Neural crest cell (in vitro differentiated cells): Measurements from ENCODE around the gene DGKZ. TPM values are rescaled to one million over a fixed set of nuclear protein-coding genes. Genes with fewer than 3 reads are reported as not detected.

Experiments
- DNase-seq: peaks from one replicate; pipeline ENCODE4 v3.0.0; 2021; ENCODE audit warnings: low read depth, mixed read lengths, low spot score
- H3K27ac Mint-ChIP-seq: one replicate; pipeline ENCODE4 v1.8.0; 2021; ENCODE audit warnings: mild to moderate bottlenecking, mixed read lengths; ENCODE audit not compliant: unreplicated experiment
- H3K27me3 Mint-ChIP-seq: 2 replicates; pipeline ENCODE4 v1.8.0; 2021; ENCODE audit warnings: low read depth, mild to moderate bottlenecking, mixed read lengths
- H3K36me3 Mint-ChIP-seq: 2 replicates; pipeline ENCODE4 v1.8.0; 2021; ENCODE audit warnings: low read depth, mild to moderate bottlenecking, mixed read lengths
- H3K4me1 Mint-ChIP-seq: 2 replicates; pipeline ENCODE4 v1.8.0; 2021; ENCODE audit warnings: mixed read lengths
- H3K4me3 Mint-ChIP-seq: one replicate; pipeline ENCODE4 v1.8.0; 2021; ENCODE audit warnings: mild to moderate bottlenecking, mixed read lengths
- H3K9me3 Mint-ChIP-seq: 2 replicates; pipeline ENCODE4 v1.8.0; 2021; ENCODE audit warnings: mixed read lengths
- total RNA-seq: library from RNA; stranded (reverse); gene quantifications from 2 replicates; pipeline ENCODE4 v1.2.1, GENCODE V29; 2021
- TF ChIP-seq, protein P1 (sequence below): fragments of 200-600 bp; sonication (generic); conservative IDR thresholded peaks from 2 replicates; pipeline ENCODE4 v1.5.0; 2021; ENCODE audit warnings: antibody characterized with exemption, mild to moderate bottlenecking

The DGKZ gene
- total RNA-seq, 1 donor from 2014 or later, result 60.1 TPM

DNA sequence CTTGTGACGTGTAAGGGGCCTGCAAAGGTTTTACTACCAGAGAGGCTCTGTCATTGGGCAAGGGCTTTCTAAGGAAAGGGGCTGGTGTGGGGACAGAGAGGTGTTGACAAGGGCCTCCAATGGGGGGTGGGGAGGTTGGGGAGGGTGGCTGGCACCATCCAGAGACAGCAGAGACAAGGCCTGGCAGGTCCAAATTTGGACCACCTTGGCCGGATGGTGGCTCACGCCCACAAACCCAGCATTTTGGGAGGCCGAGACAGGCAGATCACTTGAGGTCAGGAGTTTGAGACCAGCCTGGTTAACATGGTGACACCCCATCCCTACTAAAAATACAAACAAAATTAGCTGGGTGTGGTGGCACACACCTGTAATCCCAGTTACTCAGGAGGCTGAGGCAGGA is 46.5 kb downstream of the DGKZ start:
- no peak overlapping the region for H3K4me3 Mint-ChIP-seq
- DNase-seq, result no peak
- H3K27ac Mint-ChIP-seq, result no peak overlapping the region
- H3K36me3 Mint-ChIP-seq, result no peaks in the 10 kb centered on the region
- H3K27me3 Mint-ChIP-seq, result peaks cover 44% of the 10 kb centered on the region
- peaks cover 9% of the 10 kb centered on the region for H3K4me1 Mint-ChIP-seq
- TF ChIP-seq, protein P1, sequence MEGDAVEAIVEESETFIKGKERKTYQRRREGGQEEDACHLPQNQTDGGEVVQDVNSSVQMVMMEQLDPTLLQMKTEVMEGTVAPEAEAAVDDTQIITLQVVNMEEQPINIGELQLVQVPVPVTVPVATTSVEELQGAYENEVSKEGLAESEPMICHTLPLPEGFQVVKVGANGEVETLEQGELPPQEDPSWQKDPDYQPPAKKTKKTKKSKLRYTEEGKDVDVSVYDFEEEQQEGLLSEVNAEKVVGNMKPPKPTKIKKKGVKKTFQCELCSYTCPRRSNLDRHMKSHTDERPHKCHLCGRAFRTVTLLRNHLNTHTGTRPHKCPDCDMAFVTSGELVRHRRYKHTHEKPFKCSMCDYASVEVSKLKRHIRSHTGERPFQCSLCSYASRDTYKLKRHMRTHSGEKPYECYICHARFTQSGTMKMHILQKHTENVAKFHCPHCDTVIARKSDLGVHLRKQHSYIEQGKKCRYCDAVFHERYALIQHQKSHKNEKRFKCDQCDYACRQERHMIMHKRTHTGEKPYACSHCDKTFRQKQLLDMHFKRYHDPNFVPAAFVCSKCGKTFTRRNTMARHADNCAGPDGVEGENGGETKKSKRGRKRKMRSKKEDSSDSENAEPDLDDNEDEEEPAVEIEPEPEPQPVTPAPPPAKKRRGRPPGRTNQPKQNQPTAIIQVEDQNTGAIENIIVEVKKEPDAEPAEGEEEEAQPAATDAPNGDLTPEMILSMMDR, result no peak
- no peaks in the 10 kb centered on the region for H3K9me3 Mint-ChIP-seq

DNA sequence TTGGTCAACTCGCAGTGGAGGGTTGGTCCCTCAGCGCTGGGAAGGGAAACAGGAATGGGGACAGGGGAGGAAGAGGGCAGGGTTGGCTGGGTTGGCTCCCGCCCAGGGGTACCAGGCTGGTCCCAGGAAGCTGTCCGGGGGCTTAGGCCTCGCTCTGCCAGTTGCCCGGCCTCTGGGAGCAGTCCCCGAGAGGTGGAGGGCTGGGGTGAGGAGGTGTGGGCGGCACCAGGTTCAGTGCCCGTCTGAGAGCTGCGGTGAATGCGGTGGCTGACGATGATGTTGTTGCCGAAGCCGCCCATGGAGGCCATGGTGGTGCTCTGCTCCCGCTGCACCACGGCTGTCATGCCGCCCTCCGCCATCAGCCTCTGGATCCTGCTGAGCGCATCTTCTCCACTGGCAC is 50.3 kb downstream of the DGKZ start:
- Mint-ChIP-seq H3K27ac (no peak overlapping the region), H3K4me1 (peaks cover 9% of the 10 kb centered on the region), H3K36me3 (no peaks in the 10 kb centered on the region), H3K9me3 (no peaks in the 10 kb centered on the region), H3K27me3 (peaks cover 18% of the 10 kb centered on the region), H3K4me3 (no peak overlapping the region)
- no peak for DNase-seq
- TF ChIP-seq, protein P1, result no peak

DNA sequence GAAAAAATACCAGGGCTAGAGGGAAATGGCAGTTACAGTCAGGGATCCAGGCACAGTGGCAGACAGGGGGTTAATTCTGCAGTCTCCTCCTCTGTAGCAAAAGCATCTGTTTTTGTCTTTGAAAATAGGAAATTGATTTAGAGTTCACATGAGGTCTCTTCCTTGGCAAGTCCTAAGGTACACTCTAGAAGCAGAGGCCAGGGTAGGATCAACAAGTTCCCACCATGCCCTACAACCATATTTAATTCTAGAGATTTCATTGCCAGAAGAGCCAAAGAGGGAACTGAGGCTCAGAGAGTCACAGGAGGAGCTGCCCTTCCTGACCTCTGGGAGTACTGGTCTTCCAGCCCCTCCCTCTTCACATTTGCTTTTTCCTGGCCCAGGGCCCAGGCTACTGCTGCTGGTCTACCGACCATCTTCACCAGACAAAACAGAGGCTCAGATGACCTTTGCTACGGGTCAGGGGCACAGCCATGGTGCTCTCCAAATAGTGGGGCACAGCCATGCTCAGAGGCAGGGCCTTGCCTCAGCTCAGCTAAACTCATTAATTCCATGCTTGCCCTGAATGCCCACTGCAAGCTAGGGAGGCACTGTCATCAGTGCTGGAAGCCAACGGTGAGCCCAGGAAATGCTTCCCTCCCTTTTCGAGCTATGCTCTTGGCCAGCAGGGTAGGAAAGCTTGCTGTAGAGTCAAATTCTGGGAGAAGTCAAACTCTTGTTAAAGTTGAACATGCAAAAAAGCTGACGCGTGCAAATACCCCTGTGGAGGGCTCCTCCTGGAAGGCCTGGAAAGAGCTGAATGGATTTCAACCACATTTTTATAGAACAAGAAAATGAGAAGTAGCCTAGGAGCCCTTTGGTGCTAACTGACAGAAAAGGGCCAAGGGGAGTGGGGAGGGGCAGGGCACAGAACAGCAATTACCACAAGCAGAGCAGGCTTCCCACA is 56.0 kb downstream of the DGKZ start:
- no peak for DNase-seq
- Mint-ChIP-seq H3K27ac (no peak overlapping the region), H3K4me3 (no peak overlapping the region), H3K9me3 (no peaks in the 10 kb centered on the region), H3K4me1 (peaks cover 4% of the 10 kb centered on the region), H3K27me3 (no peaks in the 10 kb centered on the region), H3K36me3 (no peaks in the 10 kb centered on the region)
- TF ChIP-seq, protein P1, result no peak

DNA sequence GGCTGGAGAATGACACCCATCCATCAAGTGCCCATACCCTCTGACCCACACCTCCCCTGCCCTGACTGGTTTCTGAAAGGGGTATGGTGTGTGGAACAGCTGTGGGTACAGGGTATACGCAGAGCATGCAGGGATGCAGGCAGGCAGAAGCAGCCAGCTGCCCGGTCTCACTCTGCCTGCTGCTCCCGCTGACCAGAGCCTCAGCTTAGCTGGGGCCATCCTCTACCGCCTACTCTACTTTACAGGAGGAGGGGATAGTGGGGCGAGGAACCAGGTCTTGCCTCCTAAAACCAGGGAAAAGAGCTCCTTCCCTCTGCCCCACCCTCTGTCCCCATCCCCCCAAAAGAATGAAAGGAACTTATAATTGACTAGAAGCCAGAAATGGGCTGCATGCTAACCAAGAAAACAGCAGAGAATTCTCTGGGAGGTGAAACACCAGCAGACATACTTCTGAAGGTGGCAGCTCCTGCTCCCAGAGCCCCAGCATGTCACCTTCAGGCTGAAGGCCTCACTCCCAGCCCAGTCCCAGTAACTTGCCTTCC is 57.3 kb downstream of the DGKZ start:
- peaks cover 4% of the 10 kb centered on the region for H3K4me1 Mint-ChIP-seq
- no peaks in the 10 kb centered on the region for H3K36me3 Mint-ChIP-seq
- H3K27ac Mint-ChIP-seq, result no peak overlapping the region
- TF ChIP-seq, protein P1, result no peak
- H3K9me3 Mint-ChIP-seq, result no peaks in the 10 kb centered on the region
- no peaks in the 10 kb centered on the region for H3K27me3 Mint-ChIP-seq
- DNase-seq, result no peak
- H3K4me3 Mint-ChIP-seq, result no peak overlapping the region

DNA sequence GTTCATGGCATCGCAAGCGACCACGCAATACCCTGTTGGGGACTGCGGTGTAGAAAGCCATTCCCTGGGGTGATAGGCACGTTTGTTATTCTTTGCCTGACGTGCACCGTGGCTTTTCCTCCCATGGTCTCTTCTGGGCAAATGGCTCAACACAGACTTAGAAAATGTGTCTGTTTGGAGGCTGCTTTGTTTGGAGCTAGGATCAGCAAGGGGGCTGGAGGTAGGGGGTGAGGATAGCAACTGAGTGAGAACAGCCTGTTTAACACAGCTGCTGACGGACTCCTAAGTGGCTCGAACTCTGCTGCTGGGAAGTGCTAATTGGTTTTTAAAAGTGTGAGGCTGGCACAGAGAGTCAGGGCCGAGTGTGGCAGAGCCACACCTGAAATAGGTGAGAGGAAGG is 60.4 kb downstream of the DGKZ start:
- H3K4me3 Mint-ChIP-seq, result no peak overlapping the region

More for the DNA sequence above, 60.4 kb downstream of the DGKZ start:
- H3K36me3 Mint-ChIP-seq, result no peaks in the 10 kb centered on the region
- H3K27ac Mint-ChIP-seq, result no peak overlapping the region
- no peak for DNase-seq
- TF ChIP-seq, protein P1, result no peak
- peaks cover 7% of the 10 kb centered on the region for H3K4me1 Mint-ChIP-seq
- H3K27me3 Mint-ChIP-seq, result no peaks in the 10 kb centered on the region
- H3K9me3 Mint-ChIP-seq, result no peaks in the 10 kb centered on the region
